Neural cell (in vitro differentiated cells): ENCODE data around the gene LRP5.

ENCODE experiments used
- CTCF ChIP-seq: fragments of 450-650 bp; IDR thresholded peaks from 2 replicates; pipeline ENCODE4 v1.5.1; 2014; ENCODE audit warnings: antibody characterized with exemption, mild to moderate bottlenecking, moderate library complexity; ENCODE audit not compliant: poor library complexity, severe bottlenecking
- EP300 ChIP-seq: fragments of 450-650 bp; conservative IDR thresholded peaks from 2 replicates; pipeline ENCODE4 v1.6.1; 2014; ENCODE audit warnings: antibody characterized with exemption, mild to moderate bottlenecking, moderate library complexity; ENCODE audit not compliant: poor library complexity, severe bottlenecking
- EZH2 ChIP-seq: fragments of 200-600, 300-800 bp; shearing (Covaris generic), sonication (generic); IDR thresholded peaks from 2 replicates; pipeline ENCODE4 v1.6.1; 2014; ENCODE audit warnings: antibody characterized with exemption, low read length, borderline replicate concordance, mild to moderate bottlenecking; ENCODE audit not compliant: insufficient read depth, poor library complexity, severe bottlenecking
- MXI1 ChIP-seq: fragments of 450-650 bp; conservative IDR thresholded peaks from 2 replicates; pipeline ENCODE4 v1.6.1; 2014; ENCODE audit warnings: antibody characterized with exemption, mild to moderate bottlenecking; ENCODE audit not compliant: poor library complexity, severe bottlenecking
- RAD21 ChIP-seq: fragments of 450-650 bp; conservative IDR thresholded peaks from 2 replicates; pipeline ENCODE4 v1.6.1; 2014; ENCODE audit warnings: antibody characterized with exemption, mild to moderate bottlenecking, moderate library complexity
- REST ChIP-seq: IDR thresholded peaks from 2 replicates; pipeline ENCODE4 v1.6.1; 2012; ENCODE audit warnings: borderline replicate concordance
- SMC3 ChIP-seq: fragments of 450-650 bp; conservative IDR thresholded peaks from 2 replicates; pipeline ENCODE4 v1.6.1; 2014; ENCODE audit warnings: antibody characterized with exemption, mild to moderate bottlenecking, moderate library complexity; ENCODE audit not compliant: poor library complexity

GRCh38 chr11:68263444-68264035 lies 48.9 kb upstream of the LRP5 start:
- TF ChIP-seq CTCF, result no peak
- no peak for TF ChIP-seq EZH2
- no peak for TF ChIP-seq EP300
- TF ChIP-seq MXI1, result no peak
- no peak for TF ChIP-seq SMC3
- TF ChIP-seq REST, result no peak
- TF ChIP-seq RAD21, result no peak
